ENCODE measurements around the gene NTMT2.

Gene NTMT2

GRCh38 chr1:170200621-170201397 is 55.0 kb downstream of the NTMT2 start:
- TF ChIP-seq, protein P1, sequence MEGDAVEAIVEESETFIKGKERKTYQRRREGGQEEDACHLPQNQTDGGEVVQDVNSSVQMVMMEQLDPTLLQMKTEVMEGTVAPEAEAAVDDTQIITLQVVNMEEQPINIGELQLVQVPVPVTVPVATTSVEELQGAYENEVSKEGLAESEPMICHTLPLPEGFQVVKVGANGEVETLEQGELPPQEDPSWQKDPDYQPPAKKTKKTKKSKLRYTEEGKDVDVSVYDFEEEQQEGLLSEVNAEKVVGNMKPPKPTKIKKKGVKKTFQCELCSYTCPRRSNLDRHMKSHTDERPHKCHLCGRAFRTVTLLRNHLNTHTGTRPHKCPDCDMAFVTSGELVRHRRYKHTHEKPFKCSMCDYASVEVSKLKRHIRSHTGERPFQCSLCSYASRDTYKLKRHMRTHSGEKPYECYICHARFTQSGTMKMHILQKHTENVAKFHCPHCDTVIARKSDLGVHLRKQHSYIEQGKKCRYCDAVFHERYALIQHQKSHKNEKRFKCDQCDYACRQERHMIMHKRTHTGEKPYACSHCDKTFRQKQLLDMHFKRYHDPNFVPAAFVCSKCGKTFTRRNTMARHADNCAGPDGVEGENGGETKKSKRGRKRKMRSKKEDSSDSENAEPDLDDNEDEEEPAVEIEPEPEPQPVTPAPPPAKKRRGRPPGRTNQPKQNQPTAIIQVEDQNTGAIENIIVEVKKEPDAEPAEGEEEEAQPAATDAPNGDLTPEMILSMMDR (IDR thresholded peaks at IDR 0.05), result no peak

DNA sequence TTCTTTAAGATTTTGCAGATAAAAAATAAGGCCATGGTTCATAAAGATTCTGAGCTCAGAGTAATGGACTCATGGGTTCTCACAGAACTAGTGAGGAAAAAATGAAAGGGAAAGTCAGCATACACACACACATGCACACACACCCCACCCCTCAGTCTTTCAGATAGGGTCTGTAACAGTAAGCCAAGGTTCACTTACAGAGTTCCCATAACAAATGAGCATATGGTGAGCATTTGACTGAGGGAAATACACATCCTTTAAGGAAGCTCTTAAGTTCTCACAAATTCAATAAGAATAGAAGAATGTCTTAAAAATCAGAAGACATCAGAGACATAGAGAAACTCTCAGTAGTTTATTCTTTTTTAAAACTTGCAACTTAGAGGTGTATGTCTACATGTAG is 57.9 kb downstream of the NTMT2 start:
- TF ChIP-seq, protein P1 (IDR thresholded peaks at IDR 0.05), result no peak

DNA sequence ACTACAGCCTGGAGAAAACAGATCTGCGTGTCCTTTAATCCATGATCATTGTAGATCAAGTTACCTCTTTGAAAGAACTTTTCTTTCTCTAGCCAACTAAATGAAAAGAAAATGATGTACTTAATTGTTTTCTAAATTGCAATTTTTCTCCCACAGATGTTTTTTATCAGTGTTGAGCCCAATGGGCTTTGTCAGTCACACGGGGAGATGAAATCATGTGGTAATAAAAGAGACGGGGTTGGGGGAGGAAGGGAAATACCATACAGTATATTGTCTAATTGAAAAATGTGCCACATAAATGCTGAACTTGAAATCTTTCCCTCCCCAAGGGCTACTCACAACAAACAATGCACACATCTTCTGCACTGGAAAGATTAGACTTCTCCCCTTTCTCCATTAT is 58.4 kb downstream of the NTMT2 start:
- TF ChIP-seq, protein P1 (IDR thresholded peaks at IDR 0.05), result no peak

- TF ChIP-seq, protein P1 (IDR thresholded peaks at IDR 0.05), result no peak
These were observed 59.5 kb downstream of the NTMT2 start for GRCh38 chr1:170205301-170205700.

DNA sequence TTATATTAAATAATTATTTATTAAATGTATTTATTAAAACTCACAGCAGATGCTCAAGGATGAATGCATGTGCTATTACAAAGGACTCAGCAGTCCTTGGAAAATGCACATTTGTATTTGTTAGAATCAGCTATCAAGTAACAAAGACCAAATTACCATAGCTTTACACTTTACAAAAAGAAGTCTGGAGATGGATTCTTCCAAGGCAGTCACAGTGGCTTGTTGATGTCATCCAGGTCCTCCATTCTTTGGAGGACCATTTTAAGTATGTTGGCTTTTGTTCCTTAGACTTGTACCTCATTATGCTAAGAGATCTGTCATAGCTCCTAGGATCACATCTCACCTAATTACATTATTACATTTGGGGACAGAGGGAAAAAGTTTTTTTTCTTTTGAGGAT is 63.4 kb downstream of the NTMT2 start:
- TF ChIP-seq, protein P1 (IDR thresholded peaks at IDR 0.05), result no peak

DNA sequence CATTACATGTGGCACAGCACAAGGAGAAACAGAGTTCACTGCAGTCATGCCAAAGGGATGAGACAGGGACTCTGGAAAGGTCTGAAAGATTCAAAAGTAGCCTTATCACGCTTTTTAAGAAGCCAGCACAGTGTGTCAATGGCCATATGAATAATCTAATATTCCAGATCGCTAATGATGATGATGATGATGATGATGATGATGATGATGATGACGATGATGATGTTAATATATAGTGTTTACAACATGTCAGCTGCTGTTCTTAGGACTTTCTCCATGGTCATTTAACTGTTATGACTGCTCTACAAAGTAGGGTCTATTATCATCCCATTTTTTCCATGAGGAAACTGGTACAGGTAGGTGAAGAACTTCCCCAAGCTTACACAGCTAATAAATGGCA is 64.4 kb downstream of the NTMT2 start:
- TF ChIP-seq, protein P1 (IDR thresholded peaks at IDR 0.05), result no peak

DNA sequence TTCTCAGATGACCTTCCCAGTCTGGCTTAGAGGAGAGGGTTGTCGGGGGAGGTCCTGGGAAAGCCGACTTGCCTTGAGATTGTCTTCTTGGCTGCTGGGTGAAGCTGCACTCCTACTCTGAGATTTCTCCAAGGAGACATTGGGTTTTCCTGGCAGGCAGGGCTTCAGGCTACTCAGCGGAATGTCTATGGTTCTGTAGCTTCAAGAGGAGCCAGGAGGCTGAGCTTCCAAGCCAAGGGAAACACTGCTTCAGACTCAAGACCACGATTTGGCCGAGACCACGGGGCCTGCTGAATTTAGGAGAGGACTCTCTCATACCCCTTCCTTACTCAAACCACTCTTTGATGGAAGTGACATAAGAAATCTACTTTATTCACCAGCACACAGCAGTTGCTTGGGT is 67.8 kb downstream of the NTMT2 start:
- TF ChIP-seq, protein P1 (IDR thresholded peaks at IDR 0.05), result no peak

Data from LNCAP (cell line).